Iris pigment epithelial cell (primary cell): Measurements from ENCODE around the gene TUBB6.

Experiments used
- DNase-seq: peaks from one replicate; pipeline ENCODE4 v3.0.0-alpha.2; 2011; ENCODE audit warnings: low read depth

The TUBB6 gene

GRCh38 chr18:12338382-12338781 lies 30.3 kb downstream of the TUBB6 start:
- no peak for DNase-seq

- DNase-seq, result no peak
Observed at GRCh38 chr18:12340945-12341660, 33.1 kb downstream of the TUBB6 start.

- DNase-seq, result no peak
Observed at GRCh38 chr18:12342661-12343060, 34.6 kb downstream of the TUBB6 start.

- DNase-seq, result no peak
Observed at GRCh38 chr18:12345491-12346239, 37.6 kb downstream of the TUBB6 start.

- no peak for DNase-seq
Observed at GRCh38 chr18:12346240-12346565, 38.2 kb downstream of the TUBB6 start.

GRCh38 chr18:12347895-12348294 lies 39.9 kb downstream of the TUBB6 start:
- DNase-seq, result no peak

- no peak for DNase-seq
Observed at GRCh38 chr18:12352188-12352587, 44.1 kb downstream of the TUBB6 start.

- DNase-seq, result peak; percentile 64
Observed at GRCh38 chr18:12359515-12359927, 51.5 kb downstream of the TUBB6 start.

- DNase-seq, result peak; percentile 55
Observed at GRCh38 chr18:12361770-12362378, 53.8 kb downstream of the TUBB6 start.

GRCh38 chr18:12362473-12363174 lies 54.6 kb downstream of the TUBB6 start:
- no peak for DNase-seq

GRCh38 chr18:12366379-12366778 lies 58.3 kb downstream of the TUBB6 start:
- no peak for DNase-seq

GRCh38 chr18:12366784-12367183 lies 58.7 kb downstream of the TUBB6 start:
- no peak for DNase-seq

- DNase-seq, result no peak
Observed at GRCh38 chr18:12369211-12369610, 61.2 kb downstream of the TUBB6 start.

GRCh38 chr18:12371590-12371989 lies 63.5 kb downstream of the TUBB6 start:
- no peak for DNase-seq

GRCh38 chr18:12372406-12372805 lies 64.4 kb downstream of the TUBB6 start:
- no peak for DNase-seq

- DNase-seq, result peak; percentile 43
Observed at GRCh38 chr18:12373116-12373770, 65.2 kb downstream of the TUBB6 start.

GRCh38 chr18:12373771-12374116 lies 65.7 kb downstream of the TUBB6 start:
- no peak for DNase-seq

- no peak for DNase-seq
Observed at GRCh38 chr18:12374401-12374800, 66.4 kb downstream of the TUBB6 start.
